GM19193 (cell line): ENCODE measurements around the gene FAM78A.

Experiments used
- POLR2A ChIP-seq: IDR thresholded peaks from 4 replicates; pipeline ENCODE4 v1.6.1; 2011; ENCODE audit not compliant: insufficient read depth, insufficient read length; ENCODE audit errors: extremely low read depth

FAM78A gene

GRCh38 chr9:131279196-131279862 is 3.0 kb upstream of the FAM78A start:
- no peak for TF ChIP-seq POLR2A

DNA sequence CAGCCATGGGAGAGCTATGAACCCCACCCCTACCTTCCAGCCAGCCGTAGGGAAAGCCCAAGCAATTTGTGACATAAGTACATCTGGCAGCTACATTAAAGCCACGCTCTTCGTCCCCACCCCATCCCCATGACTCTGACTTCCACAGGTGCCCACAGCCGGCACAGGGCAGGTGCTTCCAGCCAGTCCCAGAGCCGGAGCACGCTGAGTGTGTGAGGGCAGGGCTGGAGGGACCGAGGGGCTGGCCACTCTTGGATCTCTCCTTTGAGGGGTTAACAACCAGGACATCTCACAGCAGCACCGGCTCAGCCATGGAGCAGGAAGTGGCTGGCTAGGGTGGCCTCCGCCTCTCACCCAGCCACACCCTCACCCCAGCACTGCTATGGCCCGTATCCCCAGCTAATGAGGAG is 2.4 kb upstream of the FAM78A start:
- TF ChIP-seq POLR2A, result no peak

- no peak for TF ChIP-seq POLR2A
These were observed 1.8 kb upstream of the FAM78A start for GRCh38 chr9:131277910-131278701.

GRCh38 chr9:131277287-131277909 is 1.1 kb upstream of the FAM78A start:
- TF ChIP-seq POLR2A, result peak; percentile 16

- no peak for TF ChIP-seq POLR2A
These were observed 579 bp upstream of the FAM78A start for GRCh38 chr9:131276891-131277286.

- TF ChIP-seq POLR2A, result no peak
These were observed 797 bp downstream of the FAM78A start for GRCh38 chr9:131275332-131276093.

- peak; percentile 36 for TF ChIP-seq POLR2A
These were observed 1.5 kb downstream of the FAM78A start for GRCh38 chr9:131274674-131275331.

DNA sequence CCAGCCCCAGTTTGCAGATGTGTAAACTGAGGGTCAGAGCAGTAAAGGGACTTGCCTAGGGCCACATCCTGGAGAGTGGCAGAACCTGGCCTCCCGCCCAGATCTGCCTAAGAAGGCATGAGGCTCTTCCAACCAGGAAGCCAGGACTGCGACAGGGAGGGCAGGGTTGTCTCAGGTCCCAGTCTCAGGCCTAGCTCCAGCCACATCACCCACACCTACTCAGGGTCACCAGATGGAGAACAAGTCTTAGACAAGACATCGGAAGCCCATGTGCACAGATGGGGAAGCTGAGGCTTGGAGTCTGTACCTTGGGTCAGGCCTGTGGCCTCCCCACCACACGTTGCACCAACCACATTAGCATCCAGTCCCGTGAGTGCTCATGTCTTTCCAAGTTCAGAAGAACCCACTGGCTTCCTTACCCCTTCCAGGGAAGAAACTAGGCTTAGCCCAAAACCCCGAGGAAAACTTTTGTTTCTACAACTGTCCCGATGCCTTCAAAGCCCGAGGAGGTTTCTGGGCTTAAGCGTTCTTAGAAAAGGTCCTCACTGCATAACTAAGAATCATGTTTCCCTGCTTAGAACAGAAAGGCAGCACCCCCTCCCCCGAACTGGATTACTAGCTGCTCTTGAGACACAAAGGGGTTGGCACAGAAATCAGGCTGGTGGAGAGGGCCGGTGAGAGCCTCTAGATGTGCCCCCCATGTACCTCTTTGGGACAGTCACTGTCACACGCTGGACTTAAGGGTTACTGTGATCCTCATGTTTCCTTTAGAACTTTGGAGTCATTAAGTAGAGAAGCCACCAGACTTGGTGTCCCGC is 2.2 kb downstream of the FAM78A start:
- peak; percentile 57 for TF ChIP-seq POLR2A

GRCh38 chr9:131273146-131273855 is 3.0 kb downstream of the FAM78A start:
- no peak for TF ChIP-seq POLR2A

GRCh38 chr9:131272212-131272611 is 4.1 kb downstream of the FAM78A start:
- no peak for TF ChIP-seq POLR2A

DNA sequence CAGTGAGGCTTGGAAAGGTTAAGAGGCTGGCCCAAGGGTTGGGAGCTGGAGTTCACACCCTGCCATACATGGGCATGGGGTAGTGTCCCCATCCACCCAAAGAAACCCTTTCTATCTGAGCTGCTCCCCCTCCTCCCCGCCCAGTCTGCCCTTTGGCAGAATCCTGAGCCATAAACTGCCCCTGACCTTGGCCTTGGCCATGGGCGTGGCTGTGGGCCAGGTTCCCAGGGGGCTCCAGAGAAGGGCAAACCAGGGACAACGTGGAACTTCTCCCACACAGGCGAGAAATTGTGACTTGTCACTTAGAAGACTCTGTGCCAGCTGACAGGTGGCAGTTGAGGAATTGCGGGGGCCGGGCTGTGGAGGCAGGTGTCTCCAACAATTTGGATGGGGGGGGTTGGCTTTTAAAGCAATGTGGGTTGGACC is 4.8 kb downstream of the FAM78A start:
- no peak for TF ChIP-seq POLR2A

DNA sequence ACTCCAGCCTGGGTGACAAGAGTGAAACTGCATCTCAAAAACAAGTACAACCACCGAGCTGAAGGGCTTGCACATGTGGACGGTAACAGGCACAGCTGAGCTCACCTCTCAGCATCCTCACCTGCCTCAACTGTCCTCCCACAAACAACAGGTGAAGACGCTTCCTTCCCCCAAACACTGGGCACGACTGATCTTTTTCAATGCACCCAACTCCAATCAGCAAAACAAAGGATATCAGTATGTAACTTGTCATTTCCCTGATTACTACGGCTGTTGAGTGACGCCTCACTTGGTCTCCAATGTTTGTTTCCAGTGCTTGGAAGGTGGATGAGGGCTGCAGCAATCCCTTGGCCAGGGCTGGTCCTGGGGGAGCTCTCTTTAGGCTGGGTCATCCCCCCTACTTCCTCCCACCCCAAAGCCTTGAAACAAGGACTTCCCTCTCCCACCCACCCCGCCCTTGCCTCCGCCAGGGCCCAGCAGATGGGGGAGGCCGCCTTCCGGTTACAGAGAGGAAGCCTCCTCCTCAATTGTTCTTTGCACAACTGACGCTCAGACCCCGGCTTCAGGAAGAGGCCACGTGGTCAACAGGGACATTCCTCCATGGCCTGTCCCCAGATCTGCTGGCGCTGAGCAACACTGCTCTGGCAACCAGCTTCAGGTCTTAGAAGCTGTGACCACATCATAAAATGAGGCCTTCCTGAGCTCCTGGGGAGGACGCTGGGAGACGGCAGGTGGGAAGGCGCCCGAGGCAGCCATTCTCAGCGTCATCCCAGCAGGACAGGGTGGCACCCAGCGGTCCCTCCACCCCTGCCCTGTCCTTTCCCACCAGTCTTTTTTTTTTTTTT is 5.9 kb downstream of the FAM78A start:
- TF ChIP-seq POLR2A, result peak; percentile 38
